Stomach (tissue), 9 donors: ENCODE data around the gene PTGS1. TPM values are rescaled to one million over a fixed set of nuclear protein-coding genes. Genes with fewer than 3 reads are reported as not detected.
A peak's percentile ranks its signal among the peaks of the same experiment; 100 is the strongest.

Source experiments
- DNase-seq, 2 donors: peaks; one replicate each; pipeline versions ENCODE4 v3.0.0 to v3.0.0-alpha.2; 2013 to 2019
- H3K27ac ChIP-seq, 5 donors: fragments of 200-600 bp in 4 of 5; sonication (generic) in 4 of 5; one replicate each; pipeline ENCODE4 v1.5.1; 2013 to 2019; ENCODE audit warnings: mild to moderate bottlenecking in 1 of 5, moderate library complexity in 1 of 5
- H3K27me3 ChIP-seq, 3 donors: fragments of 200-600 bp; sonication (generic); one replicate each; pipeline ENCODE4 v1.5.1; 2017 to 2019; ENCODE audit warnings: mixed run types in 1 of 3
- H3K36me3 ChIP-seq, 4 donors: fragments of 200-600 bp; sonication (generic); 1 replicate in 3 of 4; 2 replicates in 1 of 4; pipeline ENCODE4 v1.5.1; 2016 to 2019
- H3K4me1 ChIP-seq, 4 donors: fragments of 200-600 bp; sonication (generic); one replicate each; pipeline ENCODE4 v1.5.1; 2016 to 2019
- H3K4me3 ChIP-seq, 4 donors: fragments of 200-600 bp; sonication (generic) in 3 of 4; one replicate each; pipeline ENCODE4 v1.5.1; 2016 to 2019; ENCODE audit warnings: mild to moderate bottlenecking in 1 of 4
- H3K9me3 ChIP-seq, 4 donors: fragments of 200-600 bp; sonication (generic); one replicate each; pipeline ENCODE4 v1.5.1; 2016 to 2019
- CTCF ChIP-seq, 7 experiments: fragments of 450-650 bp in 4 of 7; fragments of 200-600 bp in 3 of 7; sonication (generic) in 3 of 7; IDR thresholded peaks; one replicate each; pipeline ENCODE4 v1.5.1; 2016 to 2019; ENCODE audit warnings: antibody characterized with exemption in 7 of 7, control low read depth in 2 of 7, mild to moderate bottlenecking in 1 of 7
- EP300 ChIP-seq: sonication (generic); formaldehyde crosslinking; IDR thresholded peaks from one replicate; pipeline ENCODE4 v1.6.1; 2017; ENCODE audit warnings: antibody characterized with exemption
- POLR2A ChIP-seq, 4 donors: fragments of 450-650 bp; IDR thresholded peaks; one replicate each; pipeline ENCODE4 v1.6.1; 2016; ENCODE audit warnings: antibody characterized with exemption in 4 of 4, control low read depth in 2 of 4, mild to moderate bottlenecking in 1 of 4, moderate library complexity in 1 of 4
- POLR2AphosphoS5 ChIP-seq, 3 donors: sonication (generic); formaldehyde crosslinking; IDR thresholded peaks; one replicate each; pipeline ENCODE4 v1.6.1; 2016; ENCODE audit warnings: antibody characterized with exemption in 3 of 3
- WGBS, 5 donors: extraction: QIAGEN DNeasy Blood & Tissue Kit in 3 of 5; methylation state at CpG; one replicate each; pipeline versions ENCODE4 v1.1.5 to v1.1.7; 2013 to 2018; 5-methylcytosine and 5-hydroxymethylcytosine counted together
- intact Hi-C: fragments of 100-400 bp; cut with DNase I; formaldehyde crosslinking; loops from one replicate; pipeline ENCODE4 v1.15.1; 2023; ENCODE audit warnings: low total_unique reads
- polyA plus RNA-seq, 3 donors: library from polyadenylated mRNA; stranded (reverse); fragments of 200-250 nt; gene quantifications; one replicate each; pipeline ENCODE4 v1.2.3, GENCODE V29; 2013
- total RNA-seq, 5 donors: library from RNA; depleted of rRNA; stranded (reverse); fragments of >200 nt; gene quantifications; one replicate each; pipeline versions ENCODE4 v1.1.0 to v1.2.3, GENCODE V29; 2014 to 2016
- donor health status: healthy with polysubstance abuse.
- donor health status: Bipolar disorder and iron deficiency.
- donor health status: healthy.

Gene PTGS1
- total and polyA plus RNA-seq, 8 donors = 6.4 to 49.6 (median 15.1) TPM

- Histone ChIP-seq H3K9me3 (no peaks in the 10 kb centered on the region), H3K27ac (no peak overlapping the region), H3K36me3 (no peaks in the 10 kb centered on the region), H3K4me1 (peaks cover 16 to 34% (median 23%) of the 10 kb centered on the region in 4 donors), H3K27me3 (peaks cover 0 to 5% (median 0%) of the 10 kb centered on the region in 3 donors), H3K4me3 (no peak overlapping the region)
- no peak for TF ChIP-seq POLR2A (IDR thresholded peaks at IDR 0.05)
- no peak for TF ChIP-seq POLR2AphosphoS5 (IDR thresholded peaks at IDR 0.05)
- TF ChIP-seq EP300 = no peak
- TF ChIP-seq CTCF (IDR thresholded peaks at IDR 0.05) = no peak
- no peak for DNase-seq
- 77 to 85% (median 80%) methylated on average over 6 of the region's 6 CpGs for WGBS, 5 donors
- intact Hi-C loops = no loop called here
Observed at GRCh38 chr9:122367774-122368460, 2.9 kb upstream of the PTGS1 start.

- peaks cover 17 to 41% (median 27%) of the 10 kb centered on the region in 4 donors for H3K4me1 ChIP-seq
- WGBS, 5 donors = 88 to 100% (median 100%) methylated on average over 1 of the region's 1 CpG
- TF ChIP-seq POLR2AphosphoS5 (IDR thresholded peaks at IDR 0.05) (no peak), EP300 (no peak), CTCF (IDR thresholded peaks at IDR 0.05) (no peak), POLR2A (IDR thresholded peaks at IDR 0.05) (no peak)
- H3K27me3 ChIP-seq = peaks cover 0 to 5% (median 0%) of the 10 kb centered on the region in 3 donors
- H3K27ac ChIP-seq = no peak overlapping the region
- H3K36me3 ChIP-seq = no peaks in the 10 kb centered on the region
- H3K4me3 ChIP-seq = no peak overlapping the region
- DNase-seq = no peak
- intact Hi-C loops = no loop called here
- no peaks in the 10 kb centered on the region for H3K9me3 ChIP-seq
Observed at GRCh38 chr9:122368642-122369041, 2.2 kb upstream of the PTGS1 start.

GRCh38 chr9:122370303-122370702 is 521 bp upstream of the PTGS1 start:
- WGBS, 5 donors = 62 to 68% (median 65%) methylated on average over 5 of the region's 5 CpGs
- peak overlapping the region in 4 of 5 donors; percentile 55 to 79 (median 68) for H3K27ac ChIP-seq
- no peaks in the 10 kb centered on the region for H3K36me3 ChIP-seq
- no peak for DNase-seq
- H3K4me1 ChIP-seq = peaks cover 31 to 58% (median 44%) of the 10 kb centered on the region in 4 donors
- TF ChIP-seq CTCF (IDR thresholded peaks at IDR 0.05) = no peak
- TF ChIP-seq POLR2AphosphoS5 (IDR thresholded peaks at IDR 0.05) = no peak
- TF ChIP-seq POLR2A (IDR thresholded peaks at IDR 0.05) = no peak
- TF ChIP-seq EP300 = no peak
- H3K4me3 ChIP-seq = peak overlapping the region; percentile 52 to 58 (median 55)
- H3K9me3 ChIP-seq = no peaks in the 10 kb centered on the region
- intact Hi-C loops = no loop called here
- H3K27me3 ChIP-seq = peaks cover 0 to 5% (median 0%) of the 10 kb centered on the region in 3 donors

GRCh38 chr9:122371846-122372245 is 1.0 kb downstream of the PTGS1 start:
- peaks cover 46 to 67% (median 59%) of the 10 kb centered on the region in 4 donors for H3K4me1 ChIP-seq

More at GRCh38 chr9:122371846-122372245, 1.0 kb downstream of the PTGS1 start:
- DNase-seq = no peak
- H3K27me3 ChIP-seq = peaks cover 0 to 5% (median 0%) of the 10 kb centered on the region in 3 donors
- 67 to 92% (median 90%) methylated on average over 7 to 8 of the region's 8 CpGs for WGBS, 5 donors
- no peaks in the 10 kb centered on the region for H3K36me3 ChIP-seq
- no peak for TF ChIP-seq POLR2AphosphoS5 (IDR thresholded peaks at IDR 0.05)
- TF ChIP-seq EP300 = no peak
- TF ChIP-seq POLR2A (IDR thresholded peaks at IDR 0.05) = no peak
- TF ChIP-seq CTCF (IDR thresholded peaks at IDR 0.05) = no peak
- no peaks in the 10 kb centered on the region for H3K9me3 ChIP-seq
- peak overlapping the region in 4 of 5 donors; percentile 37 to 79 (median 68) for H3K27ac ChIP-seq
- intact Hi-C loops = no loop called here
- peak overlapping the region; percentile 52 to 58 (median 55) for H3K4me3 ChIP-seq
